ENCODE measurements around the gene U2AF1L4. TPM values are rescaled to one million over a fixed set of nuclear protein-coding genes. Genes with fewer than 3 reads are reported as not detected.

The U2AF1L4 gene
- total RNA-seq, 1 donor from 2014 or later, result 44.9 TPM

GRCh38 chr19:35780058-35780457 lies 34.8 kb upstream of the U2AF1L4 start:
- Mint-ChIP-seq H3K27me3 (ENCODE audit: unreplicated experiment) (no peaks in the 10 kb centered on the region), H3K27ac (ENCODE audit: unreplicated experiment) (no peak overlapping the region), H3K4me3 (ENCODE audit: unreplicated experiment) (no peak overlapping the region), H3K9me3 (ENCODE audit: unreplicated experiment) (no peaks in the 10 kb centered on the region), H3K4me1 (ENCODE audit: unreplicated experiment) (peaks cover 14% of the 10 kb centered on the region), H3K36me3 (ENCODE audit: unreplicated experiment) (peaks cover 12% of the 10 kb centered on the region)
- no peak for DNase-seq (ENCODE audit: extremely low spot score, unreplicated experiment)
- no peak for TF ChIP-seq CTCF (IDR thresholded peaks at IDR 0.05)

GRCh38 chr19:35779033-35779432 lies 33.8 kb upstream of the U2AF1L4 start:
- TF ChIP-seq CTCF (IDR thresholded peaks at IDR 0.05), result no peak
- no peak overlapping the region for H3K27ac Mint-ChIP-seq (ENCODE audit: unreplicated experiment)
- no peaks in the 10 kb centered on the region for H3K27me3 Mint-ChIP-seq (ENCODE audit: unreplicated experiment)
- no peak overlapping the region for H3K4me3 Mint-ChIP-seq (ENCODE audit: unreplicated experiment)
- H3K36me3 Mint-ChIP-seq (ENCODE audit: unreplicated experiment), result peaks cover 12% of the 10 kb centered on the region
- H3K4me1 Mint-ChIP-seq (ENCODE audit: unreplicated experiment), result peaks cover 24% of the 10 kb centered on the region
- no peak for DNase-seq (ENCODE audit: extremely low spot score, unreplicated experiment)
- H3K9me3 Mint-ChIP-seq (ENCODE audit: unreplicated experiment), result no peaks in the 10 kb centered on the region

GRCh38 chr19:35777961-35778360 lies 32.7 kb upstream of the U2AF1L4 start:
- no peak for TF ChIP-seq CTCF (IDR thresholded peaks at IDR 0.05)
- H3K27ac Mint-ChIP-seq (ENCODE audit: unreplicated experiment), result no peak overlapping the region
- H3K9me3 Mint-ChIP-seq (ENCODE audit: unreplicated experiment), result no peaks in the 10 kb centered on the region
- no peak overlapping the region for H3K4me3 Mint-ChIP-seq (ENCODE audit: unreplicated experiment)
- no peak for DNase-seq (ENCODE audit: extremely low spot score, unreplicated experiment)
- H3K36me3 Mint-ChIP-seq (ENCODE audit: unreplicated experiment), result peaks cover 7% of the 10 kb centered on the region
- H3K4me1 Mint-ChIP-seq (ENCODE audit: unreplicated experiment), result peaks cover 24% of the 10 kb centered on the region
- H3K27me3 Mint-ChIP-seq (ENCODE audit: unreplicated experiment), result no peaks in the 10 kb centered on the region

GRCh38 chr19:35777086-35777841 lies 32.0 kb upstream of the U2AF1L4 start:
- peak overlapping the region; percentile 17 for H3K27ac Mint-ChIP-seq (ENCODE audit: unreplicated experiment)
- no peaks in the 10 kb centered on the region for H3K27me3 Mint-ChIP-seq (ENCODE audit: unreplicated experiment)
- TF ChIP-seq CTCF (IDR thresholded peaks at IDR 0.05), result no peak
- peak overlapping the region; percentile 24 for H3K4me3 Mint-ChIP-seq (ENCODE audit: unreplicated experiment)
- peaks cover 24% of the 10 kb centered on the region for H3K4me1 Mint-ChIP-seq (ENCODE audit: unreplicated experiment)
- H3K9me3 Mint-ChIP-seq (ENCODE audit: unreplicated experiment), result no peaks in the 10 kb centered on the region
- peaks cover 7% of the 10 kb centered on the region for H3K36me3 Mint-ChIP-seq (ENCODE audit: unreplicated experiment)
- no peak for DNase-seq (ENCODE audit: extremely low spot score, unreplicated experiment)

- Mint-ChIP-seq H3K9me3 (ENCODE audit: unreplicated experiment) (no peaks in the 10 kb centered on the region), H3K4me1 (ENCODE audit: unreplicated experiment) (peaks cover 24% of the 10 kb centered on the region), H3K27me3 (ENCODE audit: unreplicated experiment) (no peaks in the 10 kb centered on the region), H3K4me3 (ENCODE audit: unreplicated experiment) (peak overlapping the region; percentile 72), H3K36me3 (ENCODE audit: unreplicated experiment) (peaks cover 3% of the 10 kb centered on the region), H3K27ac (ENCODE audit: unreplicated experiment) (no peak overlapping the region)
- DNase-seq (ENCODE audit: extremely low spot score, unreplicated experiment), result no peak
- no peak for TF ChIP-seq CTCF (IDR thresholded peaks at IDR 0.05)
Observed at GRCh38 chr19:35776102-35776788, 31.0 kb upstream of the U2AF1L4 start.

Measured in osteocyte (in vitro differentiated cells).